ENCODE measurements around the gene RNF144B. TPM values are rescaled to one million over a fixed set of nuclear protein-coding genes. Genes with fewer than 3 reads are reported as not detected.

Gene RNF144B
- total RNA-seq, 1 donor from 2014 or later = not detected

DNA sequence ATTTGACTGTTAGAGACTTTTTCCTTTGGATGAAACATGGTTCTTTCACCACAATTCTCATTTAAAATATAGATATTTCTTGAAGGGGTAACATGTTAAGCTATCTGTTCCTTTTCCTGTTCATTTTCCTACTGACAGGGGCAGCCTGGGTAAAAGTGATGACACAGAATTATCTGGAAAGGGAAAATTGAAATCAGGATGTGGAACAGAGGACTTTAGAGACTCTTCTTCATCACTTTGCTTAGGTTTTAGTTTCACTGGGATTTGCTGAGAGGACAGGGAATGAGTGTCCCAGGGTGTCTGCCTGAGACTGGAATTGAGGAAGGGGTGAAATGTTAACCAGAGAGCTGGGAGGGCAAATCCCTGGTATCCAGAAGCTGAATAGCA lies 116.0 kb downstream of the RNF144B start:
- no peak for DNase-seq
- Mint-ChIP-seq H3K27me3 (ENCODE audit: unreplicated experiment) (peaks cover 2% of the 10 kb centered on the region), H3K4me3 (ENCODE audit: unreplicated experiment) (no peak overlapping the region), H3K27ac (ENCODE audit: unreplicated experiment) (no peak overlapping the region), H3K9me3 (ENCODE audit: unreplicated experiment) (no peaks in the 10 kb centered on the region), H3K36me3 (ENCODE audit: unreplicated experiment) (no peaks in the 10 kb centered on the region), H3K4me1 (ENCODE audit: low read depth, unreplicated experiment) (peaks cover 2% of the 10 kb centered on the region)
- TF ChIP-seq, protein P1, sequence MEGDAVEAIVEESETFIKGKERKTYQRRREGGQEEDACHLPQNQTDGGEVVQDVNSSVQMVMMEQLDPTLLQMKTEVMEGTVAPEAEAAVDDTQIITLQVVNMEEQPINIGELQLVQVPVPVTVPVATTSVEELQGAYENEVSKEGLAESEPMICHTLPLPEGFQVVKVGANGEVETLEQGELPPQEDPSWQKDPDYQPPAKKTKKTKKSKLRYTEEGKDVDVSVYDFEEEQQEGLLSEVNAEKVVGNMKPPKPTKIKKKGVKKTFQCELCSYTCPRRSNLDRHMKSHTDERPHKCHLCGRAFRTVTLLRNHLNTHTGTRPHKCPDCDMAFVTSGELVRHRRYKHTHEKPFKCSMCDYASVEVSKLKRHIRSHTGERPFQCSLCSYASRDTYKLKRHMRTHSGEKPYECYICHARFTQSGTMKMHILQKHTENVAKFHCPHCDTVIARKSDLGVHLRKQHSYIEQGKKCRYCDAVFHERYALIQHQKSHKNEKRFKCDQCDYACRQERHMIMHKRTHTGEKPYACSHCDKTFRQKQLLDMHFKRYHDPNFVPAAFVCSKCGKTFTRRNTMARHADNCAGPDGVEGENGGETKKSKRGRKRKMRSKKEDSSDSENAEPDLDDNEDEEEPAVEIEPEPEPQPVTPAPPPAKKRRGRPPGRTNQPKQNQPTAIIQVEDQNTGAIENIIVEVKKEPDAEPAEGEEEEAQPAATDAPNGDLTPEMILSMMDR (IDR thresholded peaks at IDR 0.05; ENCODE audit: partially characterized antibody, unreplicated experiment) = no peak

DNA sequence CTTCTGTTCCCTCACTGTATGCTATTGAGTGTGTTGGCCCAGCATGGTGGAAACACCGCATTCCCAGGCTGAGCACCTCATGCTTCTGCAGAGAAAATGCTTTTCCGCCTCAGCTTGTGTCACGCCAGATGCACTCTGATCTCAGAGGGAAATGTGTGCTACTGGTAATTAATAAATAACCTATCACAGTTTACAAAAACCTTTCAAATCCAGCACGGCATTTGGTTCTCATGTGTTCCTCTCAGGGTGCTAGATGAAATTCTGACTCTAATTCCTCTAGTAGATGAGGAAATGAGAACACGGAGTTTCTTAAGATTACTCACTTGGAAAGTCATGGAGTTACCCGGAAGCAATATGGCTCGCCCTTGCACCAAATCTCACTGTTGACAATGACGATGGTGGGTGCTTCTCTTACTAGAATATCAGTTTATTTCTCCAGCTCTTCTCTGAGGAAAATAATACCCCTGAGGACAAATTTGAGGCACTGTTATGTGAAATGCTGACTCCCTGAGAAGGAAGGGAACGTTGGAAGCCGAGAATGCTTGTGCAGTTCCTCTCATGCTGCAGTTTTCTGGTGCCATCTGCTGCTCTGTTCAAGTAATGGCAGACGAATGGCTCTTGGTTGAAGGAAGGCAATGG lies 116.6 kb downstream of the RNF144B start:
- H3K36me3 Mint-ChIP-seq (ENCODE audit: unreplicated experiment) = no peaks in the 10 kb centered on the region

GRCh38 chr6:18504232-18504596 lies 117.1 kb downstream of the RNF144B start:
- no peaks in the 10 kb centered on the region for H3K36me3 Mint-ChIP-seq (ENCODE audit: unreplicated experiment)
- no peaks in the 10 kb centered on the region for H3K9me3 Mint-ChIP-seq (ENCODE audit: unreplicated experiment)
- TF ChIP-seq, protein P1 (IDR thresholded peaks at IDR 0.05; ENCODE audit: partially characterized antibody, unreplicated experiment) = no peak
- H3K27me3 Mint-ChIP-seq (ENCODE audit: unreplicated experiment) = peaks cover 2% of the 10 kb centered on the region
- no peak overlapping the region for H3K27ac Mint-ChIP-seq (ENCODE audit: unreplicated experiment)
- peaks cover 2% of the 10 kb centered on the region for H3K4me1 Mint-ChIP-seq (ENCODE audit: low read depth, unreplicated experiment)
- no peak for DNase-seq
- no peak overlapping the region for H3K4me3 Mint-ChIP-seq (ENCODE audit: unreplicated experiment)

More for the DNA sequence above, 116.6 kb downstream of the RNF144B start:
- no peaks in the 10 kb centered on the region for H3K9me3 Mint-ChIP-seq (ENCODE audit: unreplicated experiment)
- no peak overlapping the region for H3K27ac Mint-ChIP-seq (ENCODE audit: unreplicated experiment)
- TF ChIP-seq, protein P1 (IDR thresholded peaks at IDR 0.05; ENCODE audit: partially characterized antibody, unreplicated experiment) = peak; percentile 49
- peaks cover 2% of the 10 kb centered on the region for H3K27me3 Mint-ChIP-seq (ENCODE audit: unreplicated experiment)
- H3K4me3 Mint-ChIP-seq (ENCODE audit: unreplicated experiment) = no peak overlapping the region
- peak; percentile 45 for DNase-seq
- peaks cover 2% of the 10 kb centered on the region for H3K4me1 Mint-ChIP-seq (ENCODE audit: low read depth, unreplicated experiment)

GRCh38 chr6:18506382-18507017 lies 119.3 kb downstream of the RNF144B start:
- Mint-ChIP-seq H3K27ac (ENCODE audit: unreplicated experiment) (no peak overlapping the region), H3K27me3 (ENCODE audit: unreplicated experiment) (peaks cover 3% of the 10 kb centered on the region), H3K4me1 (ENCODE audit: low read depth, unreplicated experiment) (peaks cover 2% of the 10 kb centered on the region), H3K9me3 (ENCODE audit: unreplicated experiment) (no peaks in the 10 kb centered on the region), H3K4me3 (ENCODE audit: unreplicated experiment) (no peak overlapping the region), H3K36me3 (ENCODE audit: unreplicated experiment) (no peaks in the 10 kb centered on the region)
- no peak for DNase-seq
- TF ChIP-seq, protein P1 (IDR thresholded peaks at IDR 0.05; ENCODE audit: partially characterized antibody, unreplicated experiment) = no peak

- DNase-seq = no peak
- no peak overlapping the region for H3K27ac Mint-ChIP-seq (ENCODE audit: unreplicated experiment)
Measured at GRCh38 chr6:18507018-18507415, 119.9 kb downstream of the RNF144B start.

More at GRCh38 chr6:18507018-18507415, 119.9 kb downstream of the RNF144B start:
- peaks cover 2% of the 10 kb centered on the region for H3K4me1 Mint-ChIP-seq (ENCODE audit: low read depth, unreplicated experiment)
- TF ChIP-seq, protein P1 (IDR thresholded peaks at IDR 0.05; ENCODE audit: partially characterized antibody, unreplicated experiment) = no peak
- no peaks in the 10 kb centered on the region for H3K9me3 Mint-ChIP-seq (ENCODE audit: unreplicated experiment)
- H3K27me3 Mint-ChIP-seq (ENCODE audit: unreplicated experiment) = peaks cover 3% of the 10 kb centered on the region
- no peaks in the 10 kb centered on the region for H3K36me3 Mint-ChIP-seq (ENCODE audit: unreplicated experiment)
- H3K4me3 Mint-ChIP-seq (ENCODE audit: unreplicated experiment) = no peak overlapping the region

Data from glutamatergic neuron (in vitro differentiated cells).